ENCODE data around the gene VSIR.

Gene VSIR

GRCh38 chr10:71773221-71773971 lies at the start of gene VSIR:
Gene VSIR (minus strand): TSS chr10:71773520. CDS start chr10:71773439, 81 bp downstream.
- no peak for DNase-seq

- no peak for DNase-seq
Measured at GRCh38 chr10:71821909-71822763, 48.8 kb upstream of the VSIR start.

- DNase-seq = no peak
Measured at GRCh38 chr10:71820966-71821365, 47.6 kb upstream of the VSIR start.

GRCh38 chr10:71819985-71820384 lies 46.7 kb upstream of the VSIR start:
- no peak for DNase-seq

GRCh38 chr10:71819441-71819861 lies 46.1 kb upstream of the VSIR start:
- DNase-seq = no peak

GRCh38 chr10:71818674-71819260 lies 45.4 kb upstream of the VSIR start:
- DNase-seq = no peak

GRCh38 chr10:71817831-71818655 lies 44.7 kb upstream of the VSIR start:
- DNase-seq = no peak

- no peak for DNase-seq
Measured at GRCh38 chr10:71816936-71817618, 43.8 kb upstream of the VSIR start.

- no peak for DNase-seq
Measured at GRCh38 chr10:71816421-71816851, 43.1 kb upstream of the VSIR start.

- no peak for DNase-seq
Measured at GRCh38 chr10:71815515-71816130, 42.3 kb upstream of the VSIR start.

GRCh38 chr10:71814922-71815411 lies 41.6 kb upstream of the VSIR start:
- no peak for DNase-seq

GRCh38 chr10:71812913-71813590 lies 39.7 kb upstream of the VSIR start:
- DNase-seq = no peak

- no peak for DNase-seq
Measured at GRCh38 chr10:71812016-71812912, 38.9 kb upstream of the VSIR start.

GRCh38 chr10:71811351-71811750 lies 38.0 kb upstream of the VSIR start:
- no peak for DNase-seq

GRCh38 chr10:71810048-71810750 lies 36.9 kb upstream of the VSIR start:
- no peak for DNase-seq

GRCh38 chr10:71809628-71810027 lies 36.3 kb upstream of the VSIR start:
- no peak for DNase-seq

GRCh38 chr10:71807557-71808510 lies 34.5 kb upstream of the VSIR start:
- DNase-seq = no peak

Data from SHP77 treated with DMSO at 0.1 percent for 48 hours (cell line).